Body of pancreas (tissue), 4 donors: Measurements from ENCODE around the gene NWD2. TPM values are rescaled to one million over a fixed set of nuclear protein-coding genes. Genes with fewer than 3 reads are reported as not detected.

Source experiments
- ATAC-seq: fragments of 150-250 bp; one replicate; pipeline ENCODE4 v1.9.1; 2016
- DNase-seq, 4 donors: peaks; one replicate each; pipeline ENCODE4 v3.0.0-alpha.2; 2019
- H3K27ac ChIP-seq, 4 donors: fragments of 200-600 bp; sonication (generic); 1 replicate in 3 of 4; 2 replicates in 1 of 4; pipeline versions ENCODE4 v1.5.1 to v1.6.1; 2016 to 2019; ENCODE audit warnings: mild to moderate bottlenecking in 1 of 4, mixed read lengths in 1 of 4, moderate library complexity in 1 of 4
- H3K27me3 ChIP-seq, 2 donors: fragments of 200-600 bp; sonication (generic); one replicate each; pipeline ENCODE4 v1.6.0; 2016; ENCODE audit warnings: mild to moderate bottlenecking in 1 of 2
- H3K36me3 ChIP-seq, 2 donors: fragments of 200-600 bp; sonication (generic); replicated peaks in 1 of 2; 2 replicates each; pipeline ENCODE4 v1.5.1; 2016; ENCODE audit warnings: low read depth in 2 of 2; ENCODE audit not compliant: insufficient read depth in 1 of 2
- H3K4me1 ChIP-seq: fragments of 200-600 bp; sonication (generic); one replicate; pipeline ENCODE4 v1.6.0; 2016
- H3K4me3 ChIP-seq, 2 donors: fragments of 200-600 bp; sonication (generic); 1 replicate in 1 of 2; 2 replicates in 1 of 2; pipeline ENCODE4 v1.5.1; 2016 to 2019
- H3K9me3 ChIP-seq, 3 donors: fragments of 200-600 bp; sonication (generic); 1 replicate in 2 of 3; 2 replicates in 1 of 3; pipeline ENCODE4 v1.5.1; 2016
- POLR2A ChIP-seq, 3 donors: fragments of 450-650 bp; IDR thresholded peaks; one replicate each; pipeline ENCODE4 v1.6.1; 2016; ENCODE audit warnings: antibody characterized with exemption in 3 of 3, mild to moderate bottlenecking in 2 of 3
- WGBS, 2 donors: methylation state at CpG; one replicate each; pipeline ENCODE4 v1.1.5; 2017; 5-methylcytosine and 5-hydroxymethylcytosine counted together
- intact Hi-C: fragments of 100-400 bp; cut with DNase I; formaldehyde crosslinking; loops from one replicate; pipeline ENCODE4 v1.15.1; 2023
- total RNA-seq, 2 donors: library from RNA; depleted of rRNA; stranded (reverse); fragments of >200 nt; gene quantifications; one replicate each; pipeline ENCODE4 v1.1.0, GENCODE V29; 2016
- TF ChIP-seq, protein P1 (sequence below), 7 experiments: fragments of 450-650 bp in 4 of 7; fragments of 200-600 bp in 3 of 7; sonication (generic) in 3 of 7; IDR thresholded peaks; one replicate each; pipeline ENCODE4 v1.5.1; 2016 to 2019; ENCODE audit warnings: antibody characterized with exemption in 7 of 7

NWD2 gene
- total RNA-seq, 2 donors from 2014 or later, result 0.26 to 4.0 TPM

DNA sequence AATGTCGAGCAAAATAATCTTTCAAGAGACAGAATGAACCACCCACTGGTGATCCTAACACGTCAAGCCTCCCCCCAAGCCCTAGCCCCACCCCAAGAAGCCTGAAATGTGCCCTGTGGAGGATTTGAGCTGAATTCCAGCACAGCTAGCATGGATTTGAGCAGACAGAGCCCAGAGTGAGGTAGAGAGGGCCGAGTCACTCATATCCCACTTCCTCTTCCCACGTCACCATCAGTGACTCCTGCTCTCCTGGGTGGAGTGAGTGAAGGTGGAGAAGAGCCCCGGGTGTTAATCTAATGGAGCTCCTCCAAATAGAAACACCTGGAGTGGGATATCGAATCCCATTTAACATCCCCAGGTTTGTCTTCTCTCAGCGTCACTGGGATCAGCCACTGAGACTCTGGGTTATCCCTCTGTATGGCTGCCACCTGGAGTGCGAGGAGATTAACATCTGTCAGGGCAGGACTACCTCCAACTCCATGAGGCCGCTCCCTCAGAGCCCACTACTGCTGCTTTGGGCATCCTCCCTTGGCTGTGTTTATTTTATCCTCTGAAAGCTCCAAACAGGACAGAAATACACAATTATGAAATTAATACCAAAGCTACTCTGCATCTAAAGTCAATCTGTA, 136.6 kb downstream of the NWD2 start:
- TF ChIP-seq POLR2A (IDR thresholded peaks at IDR 0.05), result no peak
- TF ChIP-seq, protein P1, sequence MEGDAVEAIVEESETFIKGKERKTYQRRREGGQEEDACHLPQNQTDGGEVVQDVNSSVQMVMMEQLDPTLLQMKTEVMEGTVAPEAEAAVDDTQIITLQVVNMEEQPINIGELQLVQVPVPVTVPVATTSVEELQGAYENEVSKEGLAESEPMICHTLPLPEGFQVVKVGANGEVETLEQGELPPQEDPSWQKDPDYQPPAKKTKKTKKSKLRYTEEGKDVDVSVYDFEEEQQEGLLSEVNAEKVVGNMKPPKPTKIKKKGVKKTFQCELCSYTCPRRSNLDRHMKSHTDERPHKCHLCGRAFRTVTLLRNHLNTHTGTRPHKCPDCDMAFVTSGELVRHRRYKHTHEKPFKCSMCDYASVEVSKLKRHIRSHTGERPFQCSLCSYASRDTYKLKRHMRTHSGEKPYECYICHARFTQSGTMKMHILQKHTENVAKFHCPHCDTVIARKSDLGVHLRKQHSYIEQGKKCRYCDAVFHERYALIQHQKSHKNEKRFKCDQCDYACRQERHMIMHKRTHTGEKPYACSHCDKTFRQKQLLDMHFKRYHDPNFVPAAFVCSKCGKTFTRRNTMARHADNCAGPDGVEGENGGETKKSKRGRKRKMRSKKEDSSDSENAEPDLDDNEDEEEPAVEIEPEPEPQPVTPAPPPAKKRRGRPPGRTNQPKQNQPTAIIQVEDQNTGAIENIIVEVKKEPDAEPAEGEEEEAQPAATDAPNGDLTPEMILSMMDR (IDR thresholded peaks at IDR 0.05), result no peak
- WGBS, 2 donors, result 39 to 51% methylated on average over 9 of the region's 9 CpGs
- Histone ChIP-seq H3K27me3 (no peaks in the 10 kb centered on the region), H3K27ac (no peak overlapping the region), H3K9me3 (no peaks in the 10 kb centered on the region), H3K36me3 (no peaks in the 10 kb centered on the region), H3K4me1 (no peaks in the 10 kb centered on the region), H3K4me3 (no peak overlapping the region)
- DNase-seq (no peak), ATAC-seq (no peak)
- intact Hi-C loops, result no loop called here

DNA sequence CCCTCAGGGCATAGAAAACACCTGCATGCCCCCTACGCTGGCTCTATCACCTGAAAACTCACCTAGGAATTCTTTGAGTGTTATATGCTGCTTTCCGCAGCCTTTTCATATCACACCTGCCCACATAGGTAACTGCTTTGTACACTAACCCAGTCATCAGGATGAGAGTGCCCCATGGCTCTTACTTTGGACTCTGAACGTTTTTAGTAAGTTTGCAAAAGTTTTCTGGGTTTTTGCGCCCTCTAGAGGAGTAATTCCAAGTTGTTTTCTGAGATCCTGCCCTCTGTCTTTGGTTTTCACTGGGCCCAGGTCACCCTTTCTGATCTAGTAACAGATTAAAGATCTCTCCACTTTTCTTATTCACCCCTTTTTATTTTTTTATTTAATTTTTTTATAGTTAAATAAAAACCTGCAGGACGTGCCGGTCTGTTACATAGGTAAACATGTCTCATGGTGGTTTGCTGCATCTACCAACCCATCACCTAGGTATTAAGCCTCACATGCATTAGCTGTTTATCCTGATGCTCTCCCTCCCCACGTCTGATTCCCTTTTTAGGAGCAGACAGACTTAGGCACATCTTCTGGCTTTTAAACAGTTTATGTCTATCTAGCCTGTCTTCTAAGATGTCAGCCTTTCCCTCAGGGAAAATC, 139.2 kb downstream of the NWD2 start:
- DNase-seq, result peak; percentile 22 to 40 (median 26)
- intact Hi-C loops, result no loop called here
- Histone ChIP-seq H3K36me3 (no peaks in the 10 kb centered on the region), H3K4me1 (no peaks in the 10 kb centered on the region), H3K4me3 (no peak overlapping the region), H3K27ac (no peak overlapping the region), H3K27me3 (no peaks in the 10 kb centered on the region), H3K9me3 (no peaks in the 10 kb centered on the region)
- TF ChIP-seq POLR2A (IDR thresholded peaks at IDR 0.05), result no peak
- TF ChIP-seq, protein P1 (IDR thresholded peaks at IDR 0.05), result peak; percentile 30 to 69 (median 66)
- WGBS, 2 donors, result 30 to 33% methylated on average over 7 of the region's 7 CpGs
- peak; percentile 71 for ATAC-seq

DNA sequence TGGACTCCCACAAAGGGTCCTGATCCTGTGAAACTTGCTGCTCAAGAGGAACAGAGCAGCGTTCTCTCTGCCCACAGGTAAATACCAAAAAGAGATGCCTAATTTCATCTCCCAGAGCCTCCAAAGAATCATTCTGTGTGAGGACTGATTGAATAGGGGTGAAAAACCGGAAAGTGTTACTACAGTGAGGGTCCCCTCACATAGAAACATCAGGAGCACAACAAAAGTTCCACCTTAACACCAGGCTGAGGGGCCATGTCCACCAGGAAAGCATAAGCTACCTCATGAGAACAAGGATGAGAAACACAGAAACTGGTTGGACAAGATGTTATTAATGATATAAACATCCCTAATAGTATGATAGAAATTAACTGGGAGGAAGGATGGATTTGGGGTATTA, 140.9 kb downstream of the NWD2 start:
- no peak overlapping the region for H3K27ac ChIP-seq
- H3K9me3 ChIP-seq, result no peaks in the 10 kb centered on the region
- H3K27me3 ChIP-seq, result no peaks in the 10 kb centered on the region
- DNase-seq, result no peak
- H3K4me1 ChIP-seq, result no peaks in the 10 kb centered on the region
- H3K36me3 ChIP-seq, result no peaks in the 10 kb centered on the region
- TF ChIP-seq POLR2A (IDR thresholded peaks at IDR 0.05), result no peak
- no peak for ATAC-seq
- H3K4me3 ChIP-seq, result no peak overlapping the region
- WGBS, 2 donors, result 62 to 64% methylated on average over 2 of the region's 2 CpGs
- intact Hi-C loops, result no loop called here

DNA sequence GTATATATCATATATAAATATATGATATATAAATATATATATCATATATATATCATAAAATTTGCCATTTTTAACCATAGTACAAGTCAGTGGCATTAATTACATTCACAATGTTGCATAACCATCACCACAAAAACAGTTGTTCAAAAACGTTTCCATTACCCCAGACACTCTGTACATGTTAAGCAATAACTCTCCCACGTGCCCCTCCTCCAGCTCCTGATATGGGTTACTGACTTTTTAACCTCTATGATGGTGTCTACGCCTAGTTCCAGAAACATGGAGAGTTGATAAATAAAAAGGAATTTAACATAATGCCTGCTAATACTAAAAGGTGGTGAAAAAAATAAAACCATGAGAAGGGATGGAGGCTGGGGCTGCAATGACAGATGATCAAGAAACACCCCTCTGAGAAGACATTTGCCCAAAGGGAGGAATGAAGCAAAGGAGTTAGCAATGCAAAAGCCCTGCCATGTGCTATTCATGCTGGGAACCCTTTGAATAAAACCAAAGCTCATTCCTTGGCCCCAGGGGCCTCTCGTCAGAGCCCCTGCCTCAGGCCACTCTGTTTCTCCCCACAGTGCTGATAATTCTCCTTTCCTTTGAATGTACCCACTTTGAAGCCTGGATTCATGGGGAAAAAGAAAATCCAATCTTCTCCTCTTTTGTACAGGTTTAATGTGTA, 144.3 kb downstream of the NWD2 start:
- Histone ChIP-seq H3K36me3 (no peaks in the 10 kb centered on the region), H3K27me3 (no peaks in the 10 kb centered on the region), H3K4me1 (no peaks in the 10 kb centered on the region), H3K9me3 (no peaks in the 10 kb centered on the region), H3K4me3 (no peak overlapping the region), H3K27ac (no peak overlapping the region)
- ATAC-seq, result no peak
- TF ChIP-seq POLR2A (IDR thresholded peaks at IDR 0.05), result no peak
- TF ChIP-seq, protein P1 (IDR thresholded peaks at IDR 0.05), result no peak
- peak in 1 of 4 donors; percentile 6 for DNase-seq
- WGBS, 2 donors, result 45 to 49% methylated on average over 4 of the region's 4 CpGs
- intact Hi-C loops, result no loop called here

DNA sequence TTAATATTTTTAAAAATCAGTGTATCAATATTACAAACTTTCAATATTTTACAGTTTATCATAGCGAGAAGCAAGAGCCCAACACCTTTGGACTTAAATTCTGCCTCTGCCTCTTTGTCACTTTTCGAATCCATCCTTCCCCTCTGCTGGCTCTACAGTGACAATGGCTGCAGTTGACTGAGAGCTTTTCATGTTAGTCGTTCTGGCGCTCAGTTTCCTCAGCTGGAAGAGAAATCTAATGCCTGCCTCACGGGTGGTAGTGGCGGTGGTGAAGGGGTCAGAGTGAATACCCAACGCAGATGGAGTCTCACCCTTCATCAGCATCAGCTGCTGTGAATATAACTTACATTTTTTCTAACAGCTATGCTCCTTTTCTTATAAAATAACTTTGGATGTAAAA, 144.8 kb downstream of the NWD2 start:
- Histone ChIP-seq H3K36me3 (no peaks in the 10 kb centered on the region), H3K4me1 (no peaks in the 10 kb centered on the region), H3K27me3 (no peaks in the 10 kb centered on the region), H3K4me3 (no peak overlapping the region), H3K9me3 (no peaks in the 10 kb centered on the region), H3K27ac (no peak overlapping the region)
- TF ChIP-seq, protein P1 (IDR thresholded peaks at IDR 0.05), result no peak
- TF ChIP-seq POLR2A (IDR thresholded peaks at IDR 0.05), result no peak
- intact Hi-C loops, result no loop called here
- DNase-seq, result no peak
- no peak for ATAC-seq
- 73 to 74% methylated on average over 7 of the region's 7 CpGs for WGBS, 2 donors
